ENCODE measurements around the gene FAM20C.

DNA sequence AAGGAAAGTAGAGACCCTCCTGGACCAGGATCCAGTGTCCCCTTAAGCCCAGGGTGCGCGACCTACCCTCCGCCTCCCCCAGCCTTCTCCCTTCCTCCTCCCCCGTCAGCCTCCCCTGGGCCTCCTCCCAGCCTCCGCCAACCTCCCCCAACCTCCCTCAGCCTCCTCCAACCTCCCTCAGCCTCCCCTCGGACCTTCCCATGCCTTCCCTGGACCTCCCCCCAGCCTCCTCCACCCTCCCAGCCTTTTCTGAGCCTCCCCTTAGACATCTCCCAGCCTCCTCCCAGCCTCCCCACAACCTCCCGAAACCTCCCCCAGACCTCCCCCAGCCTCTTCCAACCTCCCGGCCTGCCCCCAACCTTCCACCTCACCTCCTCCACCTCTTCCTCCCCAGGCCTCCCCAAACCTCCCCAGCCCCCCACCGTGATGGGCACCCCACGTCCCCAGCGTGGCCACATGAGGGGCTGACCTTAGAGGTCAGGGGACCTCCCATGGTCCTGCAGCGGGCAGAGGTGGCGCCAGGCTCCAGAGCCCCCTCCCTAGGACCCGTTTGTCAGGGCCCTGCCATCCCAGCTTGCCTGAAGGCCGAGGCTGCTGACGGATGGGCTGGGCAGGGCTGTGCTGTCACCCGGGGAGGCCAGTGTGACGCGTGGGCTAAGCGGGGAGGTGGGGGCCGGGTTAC lies 18.8 kb downstream of the FAM20C start:
- TF ChIP-seq ZNF274 (IDR thresholded peaks at IDR 0.05; ENCODE audit: low read length) (no peak), ZNF274 (tag by site-specific recombination; IDR thresholded peaks at IDR 0.05; ENCODE audit: borderline replicate concordance) (no peak), MYNN (tag by site-specific recombination; IDR thresholded peaks at IDR 0.05; ENCODE audit: borderline replicate concordance) (no peak)
- TF ChIP-seq, protein P1, sequence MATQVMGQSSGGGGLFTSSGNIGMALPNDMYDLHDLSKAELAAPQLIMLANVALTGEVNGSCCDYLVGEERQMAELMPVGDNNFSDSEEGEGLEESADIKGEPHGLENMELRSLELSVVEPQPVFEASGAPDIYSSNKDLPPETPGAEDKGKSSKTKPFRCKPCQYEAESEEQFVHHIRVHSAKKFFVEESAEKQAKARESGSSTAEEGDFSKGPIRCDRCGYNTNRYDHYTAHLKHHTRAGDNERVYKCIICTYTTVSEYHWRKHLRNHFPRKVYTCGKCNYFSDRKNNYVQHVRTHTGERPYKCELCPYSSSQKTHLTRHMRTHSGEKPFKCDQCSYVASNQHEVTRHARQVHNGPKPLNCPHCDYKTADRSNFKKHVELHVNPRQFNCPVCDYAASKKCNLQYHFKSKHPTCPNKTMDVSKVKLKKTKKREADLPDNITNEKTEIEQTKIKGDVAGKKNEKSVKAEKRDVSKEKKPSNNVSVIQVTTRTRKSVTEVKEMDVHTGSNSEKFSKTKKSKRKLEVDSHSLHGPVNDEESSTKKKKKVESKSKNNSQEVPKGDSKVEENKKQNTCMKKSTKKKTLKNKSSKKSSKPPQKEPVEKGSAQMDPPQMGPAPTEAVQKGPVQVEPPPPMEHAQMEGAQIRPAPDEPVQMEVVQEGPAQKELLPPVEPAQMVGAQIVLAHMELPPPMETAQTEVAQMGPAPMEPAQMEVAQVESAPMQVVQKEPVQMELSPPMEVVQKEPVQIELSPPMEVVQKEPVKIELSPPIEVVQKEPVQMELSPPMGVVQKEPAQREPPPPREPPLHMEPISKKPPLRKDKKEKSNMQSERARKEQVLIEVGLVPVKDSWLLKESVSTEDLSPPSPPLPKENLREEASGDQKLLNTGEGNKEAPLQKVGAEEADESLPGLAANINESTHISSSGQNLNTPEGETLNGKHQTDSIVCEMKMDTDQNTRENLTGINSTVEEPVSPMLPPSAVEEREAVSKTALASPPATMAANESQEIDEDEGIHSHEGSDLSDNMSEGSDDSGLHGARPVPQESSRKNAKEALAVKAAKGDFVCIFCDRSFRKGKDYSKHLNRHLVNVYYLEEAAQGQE (tag by site-specific recombination; IDR thresholded peaks at IDR 0.05) = no peak
